Panc1 (cell line): ENCODE data around the gene ABCC11. TPM values are rescaled to one million over a fixed set of nuclear protein-coding genes. Genes with fewer than 3 reads are reported as not detected.

ENCODE experiments used
- ATAC-seq: fragments of 200-7000 bp; cut with Tn5 transposase; 2 replicates; pipeline ENCODE4 v1.9.1; 2020; ENCODE audit warnings: mild to moderate bottlenecking, moderate library complexity
- BruUV-seq: library from RNA; stranded (reverse); fragments of 400-500 nt; replicated peaks from 2 replicates; lab custom pipeline; 2021; lab: Mats Ljungman, UMichigan
- CTCF ChIA-PET: fragments of 300-600 bp; sonication (Branson Sonifier 250); formaldehyde crosslinking; loops from one replicate; lab custom pipeline; 2022; ENCODE audit warnings: antibody characterized with exemption; lab: Charles Lee
- POLR2A ChIA-PET: fragments of 300-600 bp; sonication (Branson Sonifier 250); formaldehyde crosslinking; loops from one replicate; lab custom pipeline; 2022; ENCODE audit warnings: antibody characterized with exemption; lab: Charles Lee
- DNase-seq: peaks from one replicate; pipeline ENCODE4 v3.0.0-alpha.2; 2010; ENCODE audit warnings: low read depth, low spot score
- H3K27ac ChIP-seq: 2 replicates; pipeline ENCODE4 v1.5.1; 2011; ENCODE audit warnings: mild to moderate bottlenecking, low read length, inconsistent platforms
- H3K27me3 ChIP-seq: fragments of 200-500 bp; sonication (Bioruptor generic); 2 replicates; pipeline ENCODE4 v1.6.0; 2014; ENCODE audit warnings: low read length, inconsistent platforms; ENCODE audit not compliant: control insufficient read depth, insufficient read depth
- H3K36me3 ChIP-seq: fragments of 200-500 bp; sonication (Bioruptor generic); 2 replicates; pipeline ENCODE4 v1.5.1; 2014; ENCODE audit warnings: inconsistent platforms, mild to moderate bottlenecking, low read length, moderate library complexity; ENCODE audit not compliant: control insufficient read depth, insufficient read depth
- H3K4me1 ChIP-seq: 2 replicates; pipeline ENCODE4 v1.5.1; 2011; ENCODE audit warnings: inconsistent platforms, mild to moderate bottlenecking, low read length, moderate library complexity; ENCODE audit not compliant: control insufficient read depth, insufficient read depth
- H3K4me3 ChIP-seq, 2 experiments: 2 replicates each; pipeline ENCODE4 v1.5.1; 2011 to 2012; ENCODE audit warnings: low read depth in 2 of 2, low read length in 2 of 2, mild to moderate bottlenecking in 2 of 2, inconsistent platforms in 1 of 2, moderate library complexity in 1 of 2
- H3K9me3 ChIP-seq: fragments of 200-500 bp; sonication (Bioruptor generic); 2 replicates; pipeline ENCODE4 v1.5.1; 2014; ENCODE audit warnings: low read depth, mild to moderate bottlenecking, inconsistent platforms, low read length, moderate library complexity; ENCODE audit not compliant: control insufficient read depth, insufficient read depth
- CTCF ChIP-seq: fragments of 450-650 bp; IDR thresholded peaks from 2 replicates; pipeline ENCODE4 v1.5.1; 2017; ENCODE audit warnings: mild to moderate bottlenecking
- POLR2AphosphoS5 ChIP-seq: IDR thresholded peaks from 2 replicates; pipeline ENCODE4 v1.6.1; 2012; ENCODE audit warnings: mild to moderate bottlenecking, low read depth, low read length, moderate library complexity
- REST ChIP-seq, 2 experiments: IDR thresholded peaks; 2 replicates each; pipeline ENCODE4 v1.6.1; 2011 to 2012; ENCODE audit warnings: low read depth in 2 of 2, control low read depth in 1 of 2, low read length in 1 of 2, mild to moderate bottlenecking in 1 of 2, moderate library complexity in 1 of 2; ENCODE audit not compliant: insufficient read depth in 1 of 2
- SIN3A ChIP-seq: IDR thresholded peaks from 2 replicates; pipeline ENCODE4 v1.6.1; 2012; ENCODE audit warnings: low read depth, mild to moderate bottlenecking, low read length, moderate library complexity, borderline replicate concordance; ENCODE audit not compliant: insufficient read depth
- TCF7L2 ChIP-seq: IDR thresholded peaks from 2 replicates; pipeline ENCODE4 v1.6.1; 2011; ENCODE audit warnings: mild to moderate bottlenecking, low read depth, low read length, inconsistent platforms
- in situ Hi-C: cut with HindIII; loops from 2 replicates; pipeline ENCODE4 v1.10.0; 2016; ENCODE audit warnings: low sequenced_read_pairs, low pct_unique_long_range_greater_than_20kb
- intact Hi-C: fragments of 100-400 bp; cut with micrococcal nuclease; formaldehyde crosslinking; loops from one replicate; pipeline ENCODE4 v1.10.0; 2022; ENCODE audit not compliant: unreplicated experiment
- total RNA-seq: library from RNA; stranded (reverse); gene quantifications from one replicate; pipeline ENCODE4 v1.2.1, GENCODE V29; 2021; ENCODE audit not compliant: unreplicated experiment

Gene ABCC11
- total RNA-seq, 1 experiment from 2014 or later, result not detected

GRCh38 chr16:48232493-48233040, 14.8 kb downstream of the ABCC11 start:
- Histone ChIP-seq H3K27me3 (no peaks in the 10 kb centered on the region), H3K27ac (no peak overlapping the region), H3K36me3 (no peaks in the 10 kb centered on the region), H3K4me1 (no peaks in the 10 kb centered on the region), H3K4me3 (no peak overlapping the region), H3K9me3 (no peaks in the 10 kb centered on the region)
- no peak for ATAC-seq
- no TSS peak for BruUV-seq
- ChIA-PET POLR2A (no interaction called here), CTCF (no interaction called here)
- TF ChIP-seq SIN3A (no peak), REST (IDR thresholded peaks at IDR 0.05; ENCODE audit: insufficient read depth in 1 of 2, low read depth in 2 of 2, low read length in 1 of 2) (no peak), TCF7L2 (no peak), CTCF (no peak), POLR2AphosphoS5 (no peak)
- intact Hi-C loops (no loop called here), in situ Hi-C loops (no loop called here)
- DNase-seq, result no peak

- BruUV-seq, result no TSS peak
- H3K27me3 ChIP-seq, result no peaks in the 10 kb centered on the region
- in situ Hi-C loops (no loop called here), intact Hi-C loops (no loop called here)
- no peaks in the 10 kb centered on the region for H3K9me3 ChIP-seq
- CTCF ChIA-PET, result interaction anchor here (1.0 kb wide), 1 partner anchor 20 kb away, joined by 7 read pairs; no protein-coding TSS in a partner anchor
- DNase-seq (peak; percentile 24), ATAC-seq (peak; percentile 74)
- no peak overlapping the region for H3K4me3 ChIP-seq
- H3K27ac ChIP-seq, result no peak overlapping the region
- POLR2A ChIA-PET, result no interaction called here
- no peaks in the 10 kb centered on the region for H3K4me1 ChIP-seq
- TF ChIP-seq CTCF (peak; percentile 59), SIN3A (no peak)
- no peaks in the 10 kb centered on the region for H3K36me3 ChIP-seq
Measured at GRCh38 chr16:48231727-48232492, 15.4 kb downstream of the ABCC11 start.
